A673 (cell line): ENCODE measurements around the gene NDE1. TPM values are rescaled to one million over a fixed set of nuclear protein-coding genes. Genes with fewer than 3 reads are reported as not detected.

Experiments used
- BruUV-seq: library from RNA; stranded (reverse); fragments of 400-500 nt; replicated peaks from 2 replicates; lab custom pipeline; 2021; lab: Mats Ljungman, UMichigan
- CTCF ChIA-PET: fragments of 300-600 bp; sonication (Branson Sonifier 250); formaldehyde crosslinking; loops from one replicate; lab custom pipeline; 2022; ENCODE audit warnings: antibody characterized with exemption; lab: Charles Lee
- POLR2A ChIA-PET: fragments of 300-600 bp; sonication (Branson Sonifier 250); formaldehyde crosslinking; loops from one replicate; lab custom pipeline; 2022; ENCODE audit warnings: antibody characterized with exemption; ENCODE audit not compliant: low non-redundant PET; lab: Charles Lee
- DNase-seq: peaks from one replicate; pipeline ENCODE4 v3.0.0-alpha.2; 2015; ENCODE audit warnings: low spot score
- H3K27ac ChIP-seq: fragments of 200-600 bp; sonication (generic); 2 replicates; pipeline ENCODE4 v1.5.1; 2016; ENCODE audit warnings: mixed run types, low read depth, mild to moderate bottlenecking, mixed read lengths, antibody characterized with exemption, low read length; ENCODE audit not compliant: poor library complexity, severe bottlenecking
- H3K27me3 ChIP-seq: fragments of 200-600 bp; sonication (generic); replicated peaks from 2 replicates; pipeline ENCODE4 v1.6.1; 2017; ENCODE audit warnings: mixed run types, low read depth, mild to moderate bottlenecking, mixed read lengths, antibody characterized with exemption, low read length; ENCODE audit not compliant: insufficient read depth, poor library complexity
- H3K36me3 ChIP-seq: fragments of 200-600 bp; sonication (generic); 2 replicates; pipeline ENCODE4 v1.6.1; 2016; ENCODE audit warnings: mixed run types, mild to moderate bottlenecking, mixed read lengths, antibody characterized with exemption, low read length; ENCODE audit not compliant: insufficient read depth, poor library complexity, severe bottlenecking
- H3K4me1 ChIP-seq: fragments of 200-600 bp; sonication (generic); 2 replicates; pipeline ENCODE4 v1.6.1; 2017; ENCODE audit warnings: mixed run types, mild to moderate bottlenecking, mixed read lengths, antibody characterized with exemption, low read length; ENCODE audit not compliant: insufficient read depth, poor library complexity, severe bottlenecking
- H3K4me3 ChIP-seq: fragments of 200-600 bp; sonication (generic); 2 replicates; pipeline ENCODE4 v1.5.1; 2016; ENCODE audit warnings: low read depth, mixed run types, mild to moderate bottlenecking, mixed read lengths, low read length; ENCODE audit not compliant: poor library complexity, severe bottlenecking
- H3K9me3 ChIP-seq: fragments of 200-600 bp; sonication (generic); 2 replicates; pipeline ENCODE4 v1.6.1; 2016; ENCODE audit warnings: mixed run types, low read depth, mild to moderate bottlenecking, mixed read lengths, antibody characterized with exemption, low read length; ENCODE audit not compliant: poor library complexity, severe bottlenecking
- CTCF ChIP-seq: fragments of 300-800, 200-600 bp; sonication (generic); conservative IDR thresholded peaks from 2 replicates; pipeline ENCODE4 v1.5.1; 2017; ENCODE audit warnings: low read depth, mild to moderate bottlenecking, antibody characterized with exemption, low read length, moderate library complexity, mixed read lengths
- EZH2 ChIP-seq: fragments of 200-600 bp; sonication (generic); IDR thresholded peaks from 2 replicates; pipeline ENCODE4 v1.6.1; 2017; ENCODE audit warnings: borderline replicate concordance, low read depth, mild to moderate bottlenecking, mixed read lengths, antibody characterized with exemption, low read length; ENCODE audit not compliant: poor library complexity, severe bottlenecking
- intact Hi-C: fragments of 100-400 bp; cut with micrococcal nuclease; formaldehyde crosslinking; loops from one replicate; pipeline ENCODE4 v1.10.0; 2022; ENCODE audit not compliant: unreplicated experiment
- total RNA-seq: library from RNA; stranded (reverse); gene quantifications from 2 replicates; pipeline ENCODE4 v1.2.3, GENCODE V29; 2021

NDE1 gene
- total RNA-seq, 1 experiment from 2014 or later, result 78.1 TPM

- H3K36me3 ChIP-seq, result peaks cover 61% of the 10 kb centered on the region
- POLR2A ChIA-PET, result no interaction called here
- H3K4me1 ChIP-seq, result no peaks in the 10 kb centered on the region
- H3K4me3 ChIP-seq, result no peak overlapping the region
- CTCF ChIA-PET, result no interaction called here
- no peaks in the 10 kb centered on the region for H3K9me3 ChIP-seq
- no peak for DNase-seq
- intact Hi-C loops, result no loop called here
- H3K27ac ChIP-seq, result no peak overlapping the region
- H3K27me3 ChIP-seq, result no peaks in the 10 kb centered on the region
- TF ChIP-seq CTCF, result no peak
- TF ChIP-seq EZH2, result no peak
- BruUV-seq, result no TSS peak
Observed at GRCh38 chr16:15617901-15618300, 32.1 kb upstream of the NDE1 start.

GRCh38 chr16:15618392-15618791 lies 31.7 kb upstream of the NDE1 start:
- no peaks in the 10 kb centered on the region for H3K4me1 ChIP-seq
- CTCF ChIA-PET, result no interaction called here
- H3K9me3 ChIP-seq, result no peaks in the 10 kb centered on the region
- TF ChIP-seq CTCF (no peak), EZH2 (no peak)
- no peak overlapping the region for H3K27ac ChIP-seq
- intact Hi-C loops, result no loop called here
- BruUV-seq, result no TSS peak
- H3K4me3 ChIP-seq, result no peak overlapping the region
- POLR2A ChIA-PET, result no interaction called here
- DNase-seq, result no peak
- H3K27me3 ChIP-seq, result no peaks in the 10 kb centered on the region
- H3K36me3 ChIP-seq, result peaks cover 59% of the 10 kb centered on the region

GRCh38 chr16:15620611-15621195 lies 29.3 kb upstream of the NDE1 start:
- TF ChIP-seq CTCF (no peak), EZH2 (no peak)
- H3K27ac ChIP-seq, result no peak overlapping the region
- ChIA-PET POLR2A (no interaction called here), CTCF (no interaction called here)
- no peaks in the 10 kb centered on the region for H3K27me3 ChIP-seq
- H3K4me3 ChIP-seq, result no peak overlapping the region
- no peaks in the 10 kb centered on the region for H3K4me1 ChIP-seq
- H3K9me3 ChIP-seq, result no peaks in the 10 kb centered on the region
- peaks cover 64% of the 10 kb centered on the region for H3K36me3 ChIP-seq
- intact Hi-C loops, result no loop called here
- no peak for DNase-seq
- no TSS peak for BruUV-seq
